Loucy (cell line): ENCODE results near the gene LPP.

Experiments
- H2AFZ ChIP-seq: fragments of 200-600 bp; sonication (generic); 2 replicates; pipeline ENCODE4 v1.6.0; 2016; ENCODE audit warnings: antibody characterized with exemption, mild to moderate bottlenecking, low read length, moderate library complexity
- H3F3A ChIP-seq: fragments of 200-600 bp; 2 replicates; pipeline ENCODE4 v1.6.0; 2016; ENCODE audit warnings: antibody characterized with exemption, low read depth, mild to moderate bottlenecking
- H3K27me3 ChIP-seq: fragments of 200-600 bp; sonication (generic); 2 replicates; pipeline ENCODE4 v1.6.1; 2014; ENCODE audit warnings: low read length, mild to moderate bottlenecking; ENCODE audit not compliant: insufficient read depth, poor library complexity, severe bottlenecking
- H3K36me3 ChIP-seq: fragments of 200-600 bp; sonication (generic); 2 replicates; pipeline ENCODE4 v1.6.1; 2016; ENCODE audit warnings: low read length; ENCODE audit not compliant: insufficient read depth
- H3K4me1 ChIP-seq: fragments of 200-600 bp; sonication (generic); 2 replicates; pipeline ENCODE4 v1.5.1; 2014; ENCODE audit warnings: low read length, mild to moderate bottlenecking; ENCODE audit not compliant: insufficient read depth, poor library complexity, severe bottlenecking
- H3K4me2 ChIP-seq: fragments of 200-600 bp; sonication (generic); 2 replicates; pipeline ENCODE4 v1.6.0; 2014; ENCODE audit warnings: antibody characterized with exemption, low read length, low read depth, mild to moderate bottlenecking; ENCODE audit not compliant: poor library complexity, severe bottlenecking
- H3K4me3 ChIP-seq: fragments of 200-600 bp; sonication (generic); 2 replicates; pipeline ENCODE4 v1.5.1; 2014; ENCODE audit warnings: low read length, mild to moderate bottlenecking, mixed read lengths; ENCODE audit not compliant: poor library complexity, severe bottlenecking
- H3K79me2 ChIP-seq: fragments of 200-600 bp; sonication (generic); 2 replicates; pipeline ENCODE4 v1.6.1; 2014; ENCODE audit warnings: low read length; ENCODE audit not compliant: insufficient read depth
- H3K9ac ChIP-seq: fragments of 200-600 bp; sonication (generic); 2 replicates; pipeline ENCODE4 v1.6.0; 2014; ENCODE audit warnings: mild to moderate bottlenecking, low read depth, low read length, moderate library complexity; ENCODE audit not compliant: poor library complexity, severe bottlenecking
- H3K9me2 ChIP-seq: fragments of 200-600 bp; sonication (generic); replicated peaks from 2 replicates; pipeline ENCODE4 v1.6.1; 2016; ENCODE audit warnings: low read depth, low read length, mixed read lengths
- H3K9me3 ChIP-seq: fragments of 200-600 bp; sonication (generic); 2 replicates; pipeline ENCODE4 v1.6.1; 2014; ENCODE audit warnings: mild to moderate bottlenecking, antibody characterized with exemption, low read length, low read depth; ENCODE audit not compliant: insufficient read depth
- H4K20me1 ChIP-seq: fragments of 200-600 bp; sonication (generic); 2 replicates; pipeline ENCODE4 v1.6.0; 2014; ENCODE audit warnings: antibody characterized with exemption, low read length, mild to moderate bottlenecking; ENCODE audit not compliant: insufficient read depth, poor library complexity, severe bottlenecking
- EZH2phosphoT487 ChIP-seq: fragments of 200-600 bp; IDR thresholded peaks from 2 replicates; pipeline ENCODE4 v1.6.1; 2018; ENCODE audit warnings: antibody characterized with exemption, mild to moderate bottlenecking, moderate library complexity, borderline replicate concordance
- TF ChIP-seq, protein P1 (sequence below): fragments of 200-600 bp; sonication (generic); conservative IDR thresholded peaks from 2 replicates; pipeline ENCODE4 v1.5.1; 2014; ENCODE audit warnings: mild to moderate bottlenecking, antibody characterized with exemption, low read length

The LPP gene

GRCh38 chr3:188660415-188660814 is 506.5 kb downstream of the LPP start:
- Histone ChIP-seq H3F3A (no peaks in the 10 kb centered on the region), H2AFZ (no peak overlapping the region), H3K4me2 (no peak overlapping the region), H3K4me1 (peaks cover 11% of the 10 kb centered on the region), H3K27me3 (no peaks in the 10 kb centered on the region), H3K79me2 (no peaks in the 10 kb centered on the region), H3K36me3 (no peaks in the 10 kb centered on the region), H3K9me2 (no peaks in the 10 kb centered on the region), H3K9me3 (no peaks in the 10 kb centered on the region), H4K20me1 (no peaks in the 10 kb centered on the region), H3K4me3 (no peak overlapping the region), H3K9ac (no peak overlapping the region)
- TF ChIP-seq, protein P1, sequence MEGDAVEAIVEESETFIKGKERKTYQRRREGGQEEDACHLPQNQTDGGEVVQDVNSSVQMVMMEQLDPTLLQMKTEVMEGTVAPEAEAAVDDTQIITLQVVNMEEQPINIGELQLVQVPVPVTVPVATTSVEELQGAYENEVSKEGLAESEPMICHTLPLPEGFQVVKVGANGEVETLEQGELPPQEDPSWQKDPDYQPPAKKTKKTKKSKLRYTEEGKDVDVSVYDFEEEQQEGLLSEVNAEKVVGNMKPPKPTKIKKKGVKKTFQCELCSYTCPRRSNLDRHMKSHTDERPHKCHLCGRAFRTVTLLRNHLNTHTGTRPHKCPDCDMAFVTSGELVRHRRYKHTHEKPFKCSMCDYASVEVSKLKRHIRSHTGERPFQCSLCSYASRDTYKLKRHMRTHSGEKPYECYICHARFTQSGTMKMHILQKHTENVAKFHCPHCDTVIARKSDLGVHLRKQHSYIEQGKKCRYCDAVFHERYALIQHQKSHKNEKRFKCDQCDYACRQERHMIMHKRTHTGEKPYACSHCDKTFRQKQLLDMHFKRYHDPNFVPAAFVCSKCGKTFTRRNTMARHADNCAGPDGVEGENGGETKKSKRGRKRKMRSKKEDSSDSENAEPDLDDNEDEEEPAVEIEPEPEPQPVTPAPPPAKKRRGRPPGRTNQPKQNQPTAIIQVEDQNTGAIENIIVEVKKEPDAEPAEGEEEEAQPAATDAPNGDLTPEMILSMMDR = no peak
- TF ChIP-seq EZH2phosphoT487 = no peak

GRCh38 chr3:188661806-188662205 is 507.8 kb downstream of the LPP start:
- Histone ChIP-seq H3K9me3 (no peaks in the 10 kb centered on the region), H3K27me3 (no peaks in the 10 kb centered on the region), H3K9ac (no peak overlapping the region), H3K4me1 (peaks cover 11% of the 10 kb centered on the region), H3K4me2 (no peak overlapping the region), H3K9me2 (no peaks in the 10 kb centered on the region), H4K20me1 (no peaks in the 10 kb centered on the region), H3K4me3 (no peak overlapping the region), H3K36me3 (no peaks in the 10 kb centered on the region), H2AFZ (no peak overlapping the region), H3F3A (no peaks in the 10 kb centered on the region), H3K79me2 (no peaks in the 10 kb centered on the region)
- TF ChIP-seq, protein P1 = no peak
- TF ChIP-seq EZH2phosphoT487 = no peak

GRCh38 chr3:188662214-188662613 is 508.3 kb downstream of the LPP start:
- Histone ChIP-seq H3K4me2 (no peak overlapping the region), H3K9ac (no peak overlapping the region), H2AFZ (no peak overlapping the region), H3K79me2 (no peaks in the 10 kb centered on the region), H3K4me3 (no peak overlapping the region), H3K9me2 (no peaks in the 10 kb centered on the region), H4K20me1 (no peaks in the 10 kb centered on the region), H3K4me1 (peaks cover 11% of the 10 kb centered on the region), H3K27me3 (no peaks in the 10 kb centered on the region), H3K36me3 (no peaks in the 10 kb centered on the region), H3K9me3 (no peaks in the 10 kb centered on the region), H3F3A (no peaks in the 10 kb centered on the region)
- TF ChIP-seq, protein P1 = no peak
- no peak for TF ChIP-seq EZH2phosphoT487
